ENCODE results near the gene HACL1.
"Not testable (repeated sequence)": the region's sequence is repeated elsewhere in the genome, so short reads cannot be mapped to it uniquely, and the experiment has no call there.

HACL1 gene

GRCh38 chr3:15634671-15635070, 33.3 kb upstream of the HACL1 start:
- Mint-ChIP-seq H3K27me3 (ENCODE audit: low read depth) (no peaks in the 10 kb centered on the region), H3K27ac (no peak overlapping the region), H3K36me3 (ENCODE audit: low read depth) (peaks cover 1% of the 10 kb centered on the region), H3K4me3 (no peak overlapping the region), H3K9me3 (no peaks in the 10 kb centered on the region), H3K4me1 (ENCODE audit: low read depth) (peaks cover 63% of the 10 kb centered on the region)
- DNase-seq (ENCODE audit: low spot score): no peak

- no peaks in the 10 kb centered on the region for H3K27me3 Mint-ChIP-seq (ENCODE audit: low read depth)
- H3K36me3 Mint-ChIP-seq (ENCODE audit: low read depth): peaks cover 1% of the 10 kb centered on the region
- H3K4me1 Mint-ChIP-seq (ENCODE audit: low read depth): peaks cover 61% of the 10 kb centered on the region
- H3K4me3 Mint-ChIP-seq: no peak overlapping the region
- DNase-seq (ENCODE audit: low spot score): no peak
- no peak overlapping the region for H3K27ac Mint-ChIP-seq
- H3K9me3 Mint-ChIP-seq: no peaks in the 10 kb centered on the region
Measured at GRCh38 chr3:15633766-15634598, 32.6 kb upstream of the HACL1 start.

GRCh38 chr3:15633159-15633558, 31.8 kb upstream of the HACL1 start:
- H3K27me3 Mint-ChIP-seq (ENCODE audit: low read depth): no peaks in the 10 kb centered on the region
- peaks cover 54% of the 10 kb centered on the region for H3K4me1 Mint-ChIP-seq (ENCODE audit: low read depth)
- no peak overlapping the region for H3K4me3 Mint-ChIP-seq
- no peaks in the 10 kb centered on the region for H3K9me3 Mint-ChIP-seq
- DNase-seq (ENCODE audit: low spot score): no peak
- no peak overlapping the region for H3K27ac Mint-ChIP-seq
- H3K36me3 Mint-ChIP-seq (ENCODE audit: low read depth): peaks cover 1% of the 10 kb centered on the region

GRCh38 chr3:15632212-15632580, 30.8 kb upstream of the HACL1 start:
- Mint-ChIP-seq H3K27ac (no peak overlapping the region), H3K4me3 (no peak overlapping the region), H3K4me1 (ENCODE audit: low read depth) (peaks cover 46% of the 10 kb centered on the region), H3K36me3 (ENCODE audit: low read depth) (peaks cover 5% of the 10 kb centered on the region), H3K27me3 (ENCODE audit: low read depth) (no peaks in the 10 kb centered on the region), H3K9me3 (no peaks in the 10 kb centered on the region)
- no peak for DNase-seq (ENCODE audit: low spot score)

GRCh38 chr3:15631426-15632211, 30.2 kb upstream of the HACL1 start:
- no peak overlapping the region for H3K4me3 Mint-ChIP-seq
- peaks cover 42% of the 10 kb centered on the region for H3K4me1 Mint-ChIP-seq (ENCODE audit: low read depth)
- H3K27ac Mint-ChIP-seq: no peak overlapping the region
- no peaks in the 10 kb centered on the region for H3K27me3 Mint-ChIP-seq (ENCODE audit: low read depth)
- peaks cover 5% of the 10 kb centered on the region for H3K36me3 Mint-ChIP-seq (ENCODE audit: low read depth)
- no peaks in the 10 kb centered on the region for H3K9me3 Mint-ChIP-seq
- DNase-seq (ENCODE audit: low spot score): no peak

- H3K36me3 Mint-ChIP-seq (ENCODE audit: low read depth): peaks cover 5% of the 10 kb centered on the region
- DNase-seq (ENCODE audit: low spot score): peak; percentile 57
- peaks cover 40% of the 10 kb centered on the region for H3K4me1 Mint-ChIP-seq (ENCODE audit: low read depth)
- H3K4me3 Mint-ChIP-seq: peak overlapping the region; percentile 63
- no peak overlapping the region for H3K27ac Mint-ChIP-seq
- no peaks in the 10 kb centered on the region for H3K27me3 Mint-ChIP-seq (ENCODE audit: low read depth)
- H3K9me3 Mint-ChIP-seq: no peaks in the 10 kb centered on the region
Measured at GRCh38 chr3:15630646-15631350, 29.4 kb upstream of the HACL1 start.

- H3K4me3 Mint-ChIP-seq: peak overlapping the region; percentile 63
- H3K4me1 Mint-ChIP-seq (ENCODE audit: low read depth): peaks cover 40% of the 10 kb centered on the region
- no peaks in the 10 kb centered on the region for H3K27me3 Mint-ChIP-seq (ENCODE audit: low read depth)
- H3K27ac Mint-ChIP-seq: no peak overlapping the region
- peak; percentile 58 for DNase-seq (ENCODE audit: low spot score)
- no peaks in the 10 kb centered on the region for H3K9me3 Mint-ChIP-seq
- H3K36me3 Mint-ChIP-seq (ENCODE audit: low read depth): peaks cover 6% of the 10 kb centered on the region
Measured at GRCh38 chr3:15629860-15630597, 28.7 kb upstream of the HACL1 start.

GRCh38 chr3:15628967-15629366, 27.6 kb upstream of the HACL1 start:
- no peak for DNase-seq (ENCODE audit: low spot score)
- peaks cover 43% of the 10 kb centered on the region for H3K4me1 Mint-ChIP-seq (ENCODE audit: low read depth)
- peaks cover 6% of the 10 kb centered on the region for H3K9me3 Mint-ChIP-seq
- no peak overlapping the region for H3K4me3 Mint-ChIP-seq
- H3K27ac Mint-ChIP-seq: no peak overlapping the region
- peaks cover 11% of the 10 kb centered on the region for H3K36me3 Mint-ChIP-seq (ENCODE audit: low read depth)
- no peaks in the 10 kb centered on the region for H3K27me3 Mint-ChIP-seq (ENCODE audit: low read depth)

GRCh38 chr3:15623535-15624440, 22.4 kb upstream of the HACL1 start:
- peak overlapping the region; percentile 70 for H3K4me3 Mint-ChIP-seq
- H3K36me3 Mint-ChIP-seq (ENCODE audit: low read depth): peaks cover 54% of the 10 kb centered on the region
- peaks cover 26% of the 10 kb centered on the region for H3K4me1 Mint-ChIP-seq (ENCODE audit: low read depth)
- peaks cover 54% of the 10 kb centered on the region for H3K9me3 Mint-ChIP-seq
- H3K27me3 Mint-ChIP-seq (ENCODE audit: low read depth): no peaks in the 10 kb centered on the region
- H3K27ac Mint-ChIP-seq: peak overlapping the region; percentile 83
- DNase-seq (ENCODE audit: low spot score): no peak

- not testable (repeated sequence) for H3K4me3 Mint-ChIP-seq; H3K27ac Mint-ChIP-seq; H3K27me3 Mint-ChIP-seq (ENCODE audit: low read depth); DNase-seq (ENCODE audit: low spot score)
- H3K36me3 Mint-ChIP-seq (ENCODE audit: low read depth): peaks cover 53% of the 10 kb centered on the region
- peaks cover 58% of the 10 kb centered on the region for H3K9me3 Mint-ChIP-seq
- peaks cover 25% of the 10 kb centered on the region for H3K4me1 Mint-ChIP-seq (ENCODE audit: low read depth)
Measured at GRCh38 chr3:15619659-15620464, 18.5 kb upstream of the HACL1 start.

- H3K4me3 Mint-ChIP-seq: no peak overlapping the region
- no peak for DNase-seq (ENCODE audit: low spot score)
- peaks cover 2% of the 10 kb centered on the region for H3K27me3 Mint-ChIP-seq (ENCODE audit: low read depth)
- peaks cover 26% of the 10 kb centered on the region for H3K36me3 Mint-ChIP-seq (ENCODE audit: low read depth)
- H3K9me3 Mint-ChIP-seq: peaks cover 25% of the 10 kb centered on the region
- H3K27ac Mint-ChIP-seq: no peak overlapping the region
- peaks cover 10% of the 10 kb centered on the region for H3K4me1 Mint-ChIP-seq (ENCODE audit: low read depth)
Measured at GRCh38 chr3:15616053-15616452, 14.7 kb upstream of the HACL1 start.

- peaks cover 2% of the 10 kb centered on the region for H3K27me3 Mint-ChIP-seq (ENCODE audit: low read depth)
- H3K4me3 Mint-ChIP-seq: no peak overlapping the region
- no peak overlapping the region for H3K27ac Mint-ChIP-seq
- H3K4me1 Mint-ChIP-seq (ENCODE audit: low read depth): peaks cover 10% of the 10 kb centered on the region
- peaks cover 18% of the 10 kb centered on the region for H3K36me3 Mint-ChIP-seq (ENCODE audit: low read depth)
- DNase-seq (ENCODE audit: low spot score): no peak
- peaks cover 16% of the 10 kb centered on the region for H3K9me3 Mint-ChIP-seq
Measured at GRCh38 chr3:15614958-15615357, 13.6 kb upstream of the HACL1 start.
